Prostate gland (tissue), 2 donors: ENCODE data around the gene RTTN.

Experiments
- CTCF ChIP-seq, 4 experiments: fragments of 200-600 bp in 2 of 4; fragments of 450-650 bp in 2 of 4; sonication (generic) in 2 of 4; IDR thresholded peaks; 1 replicate in 3 of 4; 2 replicates in 1 of 4; pipeline ENCODE4 v1.5.1; 2016 to 2019; ENCODE audit warnings: antibody characterized with exemption in 4 of 4, mild to moderate bottlenecking in 2 of 4, moderate library complexity in 2 of 4
- POLR2A ChIP-seq: fragments of 450-650 bp; IDR thresholded peaks from one replicate; pipeline ENCODE4 v1.6.1; 2016; ENCODE audit warnings: antibody characterized with exemption, mild to moderate bottlenecking

GRCh38 chr18:70069382-70069781 lies 136.1 kb downstream of the RTTN start:
- TF ChIP-seq CTCF (IDR thresholded peaks at IDR 0.05) (no peak), POLR2A (no peak)
